Mesenchymal stem cell (in vitro differentiated cells and primary cell): ENCODE data around the gene TSPAN32.

Experiments used
- DNase-seq: peaks from one replicate; pipeline ENCODE4 v3.0.0-alpha.2; 2013
- H2AFZ ChIP-seq: one replicate; pipeline ENCODE4 v1.6.1; 2013; ENCODE audit warnings: low read depth, mild to moderate bottlenecking, control low read depth, inconsistent platforms, low read length, moderate library complexity
- H2AK5ac ChIP-seq: 2 replicates; pipeline ENCODE4 v1.6.1; 2013; ENCODE audit warnings: low read length, moderate library complexity, mild to moderate bottlenecking, inconsistent platforms; ENCODE audit not compliant: severe bottlenecking
- H2BK120ac ChIP-seq: one replicate; pipeline ENCODE4 v1.6.1; 2013; ENCODE audit warnings: low read depth, mild to moderate bottlenecking, inconsistent platforms, low read length, moderate library complexity
- H2BK12ac ChIP-seq, 2 experiments: one replicate each; pipeline ENCODE4 v1.6.1; 2013; ENCODE audit warnings: inconsistent platforms in 2 of 2, low read length in 2 of 2, mild to moderate bottlenecking in 2 of 2, moderate library complexity in 2 of 2, control low read depth in 1 of 2
- H2BK15ac ChIP-seq: one replicate; pipeline ENCODE4 v1.6.1; 2013; ENCODE audit warnings: mild to moderate bottlenecking, low read depth, inconsistent platforms; ENCODE audit not compliant: poor library complexity, severe bottlenecking
- H2BK5ac ChIP-seq: 2 replicates; pipeline ENCODE4 v1.6.1; 2013; ENCODE audit warnings: low read depth, mild to moderate bottlenecking, low read length, control low read depth, inconsistent platforms; ENCODE audit not compliant: poor library complexity, severe bottlenecking
- H3K14ac ChIP-seq, 2 experiments: one replicate each; pipeline ENCODE4 v1.6.1; 2013; ENCODE audit warnings: inconsistent platforms in 2 of 2, low read length in 2 of 2, control low read depth in 1 of 2, mild to moderate bottlenecking in 1 of 2, moderate library complexity in 1 of 2
- H3K18ac ChIP-seq, 2 experiments: one replicate each; pipeline ENCODE4 v1.6.1; 2013; ENCODE audit warnings: inconsistent platforms in 2 of 2, low read length in 2 of 2, control low read depth in 1 of 2, low read depth in 1 of 2, mild to moderate bottlenecking in 1 of 2
- H3K23ac ChIP-seq, 2 experiments: one replicate each; pipeline ENCODE4 v1.6.1; 2013; ENCODE audit warnings: inconsistent platforms in 2 of 2, low read length in 2 of 2, mild to moderate bottlenecking in 2 of 2, moderate library complexity in 2 of 2, control low read depth in 1 of 2
- H3K27ac ChIP-seq: 2 replicates; pipeline ENCODE4 v1.5.1; 2013; ENCODE audit warnings: mild to moderate bottlenecking, moderate library complexity, low read length, control low read depth, inconsistent platforms; ENCODE audit not compliant: poor library complexity, severe bottlenecking
- H3K27me3 ChIP-seq, 2 experiments: 2 replicates each; pipeline versions ENCODE4 v1.6.1 to v1.7.0; 2013; ENCODE audit warnings: low read length in 2 of 2, mild to moderate bottlenecking in 2 of 2, moderate library complexity in 2 of 2, control low read depth in 1 of 2, inconsistent platforms in 1 of 2; ENCODE audit not compliant: control insufficient read depth in 1 of 2, insufficient read depth in 1 of 2
- H3K36me3 ChIP-seq, 2 experiments: 2 replicates each; pipeline versions ENCODE4 v1.6.1 to v1.7.0; 2013; ENCODE audit warnings: low read length in 2 of 2, control low read depth in 1 of 2, inconsistent platforms in 1 of 2, low read depth in 1 of 2, mild to moderate bottlenecking in 1 of 2; ENCODE audit not compliant: insufficient read depth in 2 of 2, control insufficient read depth in 1 of 2
- H3K4ac ChIP-seq, 2 experiments: one replicate each; pipeline ENCODE4 v1.6.1; 2013; ENCODE audit warnings: inconsistent platforms in 2 of 2, low read length in 2 of 2, mild to moderate bottlenecking in 2 of 2, moderate library complexity in 2 of 2, control low read depth in 1 of 2, low read depth in 1 of 2
- H3K4me1 ChIP-seq: 2 replicates; pipeline ENCODE4 v1.6.1; 2013; ENCODE audit warnings: low read depth, low read length, control low read depth; ENCODE audit not compliant: control insufficient read depth, insufficient read depth
- H3K4me2 ChIP-seq: 2 replicates; pipeline ENCODE4 v1.6.1; 2013; ENCODE audit warnings: low read length, mild to moderate bottlenecking, inconsistent platforms; ENCODE audit not compliant: poor library complexity, severe bottlenecking
- H3K4me3 ChIP-seq, 2 experiments: 2 replicates each; pipeline versions ENCODE4 v1.5.1 to v1.7.0; 2013; ENCODE audit warnings: low read length in 2 of 2, mild to moderate bottlenecking in 2 of 2, control low read depth in 1 of 2, low read depth in 1 of 2; ENCODE audit not compliant: insufficient read depth in 1 of 2
- H3K79me1 ChIP-seq: replicated peaks from 2 replicates; pipeline ENCODE4 v1.6.1; 2013; ENCODE audit warnings: mild to moderate bottlenecking, control low read depth, low read length, inconsistent platforms; ENCODE audit not compliant: poor library complexity, severe bottlenecking
- H3K9ac ChIP-seq: 2 replicates; pipeline ENCODE4 v1.7.0; 2013; ENCODE audit warnings: mild to moderate bottlenecking, low read length, moderate library complexity
- H3K9me3 ChIP-seq: 2 replicates; pipeline ENCODE4 v1.7.0; 2013; ENCODE audit warnings: mild to moderate bottlenecking, low read length; ENCODE audit not compliant: control insufficient read depth
- H4K8ac ChIP-seq: one replicate; pipeline ENCODE4 v1.6.1; 2013; ENCODE audit warnings: inconsistent platforms, mild to moderate bottlenecking, low read length, moderate library complexity
- H4K91ac ChIP-seq: one replicate; pipeline ENCODE4 v1.6.1; 2013; ENCODE audit warnings: mild to moderate bottlenecking, low read length, inconsistent platforms
- WGBS: methylation state at CpG from one replicate; pipeline ENCODE4 v1.1.7; 2013; ENCODE audit warnings: mixed read lengths; 5-methylcytosine and 5-hydroxymethylcytosine counted together

TSPAN32 gene

GRCh38 chr11:2361565-2361964, 59.8 kb downstream of the TSPAN32 start:
- Histone ChIP-seq H2AFZ (no peak overlapping the region), H3K23ac (no peak overlapping the region), H3K9ac (no peak overlapping the region), H2BK15ac (no peak overlapping the region), H2AK5ac (no peak overlapping the region), H3K18ac (no peak overlapping the region), H3K27me3 (peaks cover 0 to 6% of the 10 kb centered on the region in 2 experiments), H3K9me3 (no peaks in the 10 kb centered on the region), H3K36me3 (peaks cover 0 to 3% of the 10 kb centered on the region in 2 experiments), H2BK12ac (no peak overlapping the region), H2BK5ac (no peak overlapping the region), H4K91ac (no peak overlapping the region), H3K4me2 (no peak overlapping the region), H3K27ac (no peak overlapping the region), H3K4me3 (no peak overlapping the region), H2BK120ac (no peak overlapping the region), H3K79me1 (no peaks in the 10 kb centered on the region), H3K4me1 (no peaks in the 10 kb centered on the region), H3K4ac (no peak overlapping the region), H4K8ac (no peak overlapping the region), H3K14ac (no peak overlapping the region)
- WGBS = 70% methylated on average over 9 of the region's 9 CpGs
- no peak for DNase-seq

- Histone ChIP-seq H3K36me3 (peaks cover 0 to 3% of the 10 kb centered on the region in 2 experiments), H3K9ac (no peak overlapping the region), H3K4me1 (no peaks in the 10 kb centered on the region), H3K4me3 (no peak overlapping the region), H3K18ac (no peak overlapping the region), H4K91ac (no peak overlapping the region), H2AFZ (no peak overlapping the region), H3K9me3 (no peaks in the 10 kb centered on the region), H3K27ac (no peak overlapping the region), H3K23ac (no peak overlapping the region), H2BK15ac (no peak overlapping the region), H2BK5ac (no peak overlapping the region), H3K4ac (no peak overlapping the region), H3K27me3 (peaks cover 0 to 10% of the 10 kb centered on the region in 2 experiments), H2BK12ac (no peak overlapping the region), H4K8ac (no peak overlapping the region), H3K14ac (no peak overlapping the region), H2AK5ac (no peak overlapping the region), H3K79me1 (peaks cover 2% of the 10 kb centered on the region), H3K4me2 (no peak overlapping the region), H2BK120ac (no peak overlapping the region)
- no peak for DNase-seq
- 75% methylated on average over 7 of the region's 7 CpGs for WGBS
Measured at GRCh38 chr11:2362414-2362813, 60.6 kb downstream of the TSPAN32 start.

GRCh38 chr11:2363130-2363529, 61.3 kb downstream of the TSPAN32 start:
- no peak overlapping the region for H2BK120ac ChIP-seq
- H3K9me3 ChIP-seq = no peaks in the 10 kb centered on the region
- H2AFZ ChIP-seq = no peak overlapping the region
- no peak overlapping the region for H3K23ac ChIP-seq
- peaks cover 0 to 10% of the 10 kb centered on the region in 2 experiments for H3K27me3 ChIP-seq
- H3K14ac ChIP-seq = no peak overlapping the region
- no peak overlapping the region for H2AK5ac ChIP-seq
- peaks cover 0 to 3% of the 10 kb centered on the region in 2 experiments for H3K36me3 ChIP-seq
- H2BK12ac ChIP-seq = no peak overlapping the region
- no peak overlapping the region for H3K4me2 ChIP-seq
- no peak overlapping the region for H2BK5ac ChIP-seq
- H3K27ac ChIP-seq = no peak overlapping the region
- no peak overlapping the region for H3K9ac ChIP-seq
- no peak overlapping the region for H4K8ac ChIP-seq
- H3K79me1 ChIP-seq = peaks cover 2% of the 10 kb centered on the region
- no peak overlapping the region for H3K4ac ChIP-seq
- no peak overlapping the region for H3K4me3 ChIP-seq
- no peak for DNase-seq
- no peaks in the 10 kb centered on the region for H3K4me1 ChIP-seq
- no peak overlapping the region for H3K18ac ChIP-seq
- WGBS = 88% methylated on average over 10 of the region's 10 CpGs
- no peak overlapping the region for H4K91ac ChIP-seq
- no peak overlapping the region for H2BK15ac ChIP-seq

- no peak overlapping the region for H3K18ac ChIP-seq
- no peak overlapping the region for H3K27ac ChIP-seq
- no peak overlapping the region for H2BK15ac ChIP-seq
- peaks cover 0 to 10% of the 10 kb centered on the region in 2 experiments for H3K27me3 ChIP-seq
- no peak overlapping the region for H4K91ac ChIP-seq
- no peaks in the 10 kb centered on the region for H3K9me3 ChIP-seq
- H4K8ac ChIP-seq = no peak overlapping the region
- peaks cover 2% of the 10 kb centered on the region for H3K79me1 ChIP-seq
- no peaks in the 10 kb centered on the region for H3K4me1 ChIP-seq
- H3K4me2 ChIP-seq = no peak overlapping the region
- no peak overlapping the region for H3K9ac ChIP-seq
- no peak overlapping the region for H3K14ac ChIP-seq
- H3K36me3 ChIP-seq = peaks cover 0 to 3% of the 10 kb centered on the region in 2 experiments
- DNase-seq = no peak
- H2BK120ac ChIP-seq = no peak overlapping the region
- H3K23ac ChIP-seq = no peak overlapping the region
- H2BK12ac ChIP-seq = no peak overlapping the region
- no peak overlapping the region for H2AK5ac ChIP-seq
- H2AFZ ChIP-seq = no peak overlapping the region
- H2BK5ac ChIP-seq = no peak overlapping the region
- WGBS = 87% methylated on average over 15 of the region's 15 CpGs
- H3K4ac ChIP-seq = no peak overlapping the region
- no peak overlapping the region for H3K4me3 ChIP-seq
Measured at GRCh38 chr11:2363577-2364370, 62.0 kb downstream of the TSPAN32 start.
